Measurements from ENCODE around the gene PRR7. TPM values are rescaled to one million over a fixed set of nuclear protein-coding genes. Genes with fewer than 3 reads are reported as not detected.

PRR7 gene
- total and polyA plus RNA-seq, 2 of the 4 experiments (the other 2 are of a cell fraction): 1.1 to 10.1 TPM

DNA sequence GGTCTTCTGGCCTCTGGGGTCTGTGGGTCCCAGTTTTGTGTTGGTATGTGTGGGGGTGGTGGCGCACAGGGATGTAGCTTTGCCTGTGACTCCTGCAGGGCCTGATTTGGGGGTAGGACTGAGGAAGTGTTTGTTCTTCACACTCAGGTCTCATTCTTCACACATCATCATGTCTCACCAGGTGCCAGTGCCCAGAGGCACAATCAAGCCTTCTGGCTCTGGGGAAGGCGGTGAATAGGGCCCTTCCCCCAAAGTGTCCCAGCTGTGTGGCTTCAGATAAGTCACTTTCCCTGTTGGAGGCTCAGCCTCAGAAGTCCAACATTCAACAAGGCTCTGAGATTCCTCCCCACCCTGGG is 21.7 kb downstream of the PRR7 start:
- Histone ChIP-seq H3K4ac (ENCODE audit: low read depth, low read length) (peak overlapping the region; percentile 63), H2BK15ac (ENCODE audit: low read depth, low read length) (no peak overlapping the region), H2BK5ac (ENCODE audit: low read depth, low read length, poor library complexity, severe bottlenecking) (peak overlapping the region; percentile 34), H3K27me3 (ENCODE audit: control insufficient read depth, insufficient read depth, low read length) (no peaks in the 10 kb centered on the region), H3K4me1 (ENCODE audit: control insufficient read depth, insufficient read depth, low read length) (peaks cover 35% of the 10 kb centered on the region), H3K9ac (ENCODE audit: low read depth, low read length) (no peak overlapping the region), H4K8ac (ENCODE audit: low read depth in 2 of 2, low read length in 2 of 2) (no peak overlapping the region), H3K9me3 (ENCODE audit: control insufficient read depth, insufficient read depth, low read length) (no peaks in the 10 kb centered on the region), H3K56ac (ENCODE audit: extremely low read depth, insufficient read depth, low read length) (no peak overlapping the region), H4K91ac (ENCODE audit: insufficient read depth, low read depth, low read length) (no peak overlapping the region), H2AK9ac (replicated peaks; ENCODE audit: low read depth, low read length, poor library complexity) (peak overlapping the region; percentile 79), H3K18ac (ENCODE audit: low read depth, low read length) (no peak overlapping the region), H3K4me3 (ENCODE audit: insufficient read depth, low read depth, low read length) (no peak overlapping the region), H2BK20ac (ENCODE audit: low read depth, low read length) (no peak overlapping the region), H2BK120ac (ENCODE audit: low read depth, low read length) (0 out of 2 replicates have a peak overlapping the region, but pooled peaks have one; percentile 32), H2AFZ (replicated peaks; ENCODE audit: low read length, poor library complexity) (peak overlapping the region; percentile 23), H3K79me1 (ENCODE audit: low read depth in 1 of 2, low read length in 2 of 2) (peaks cover 30 to 79% of the 10 kb centered on the region in 2 experiments), H3K23ac (ENCODE audit: low read depth, low read length) (peak overlapping the region; percentile 39; the same call in 1 of the 2 replicates), H3K27ac (ENCODE audit: insufficient read depth, low read length) (no peak overlapping the region), H4K20me1 (ENCODE audit: insufficient read depth, low read length) (peaks cover 73% of the 10 kb centered on the region), H3K36me3 (ENCODE audit: control insufficient read depth, insufficient read depth, low read length) (peaks cover 55% of the 10 kb centered on the region), H3K4me2 (ENCODE audit: low read depth, low read length) (no peak overlapping the region), H2AK5ac (ENCODE audit: low read depth, low read length) (peak overlapping the region; percentile 21; the same call in 1 of the 2 replicates), H4K5ac (ENCODE audit: low read depth, low read length) (no peak overlapping the region), H3K14ac (replicated peaks; ENCODE audit: low read depth, low read length) (no peak overlapping the region; the same call in 1 of the 2 replicates), H3K9me1 (ENCODE audit: insufficient read depth, low read length) (peaks cover 35% of the 10 kb centered on the region)
- no CpG with 5 or more reads among the region's 2 CpGs for WGBS, 2 experiments (ENCODE audit: extremely low coverage in 2 of 2, insufficient read length in 1 of 2)
- POLR2A ChIA-PET (ENCODE audit: unreplicated experiment): interaction anchor here (0.6 kb wide), 1 partner anchor 11 kb away, joined by 3 read pairs; no protein-coding TSS in a partner anchor
- DNase-seq (no peak), ATAC-seq (ENCODE audit: low read depth) (no peak)
- intact Hi-C loops (cut with micrococcal nuclease): no loop called here
- BruUV-seq (replicated peaks): no TSS peak
- TF ChIP-seq ELK1 (IDR thresholded peaks at IDR 0.05; ENCODE audit: borderline replicate concordance, low read depth, low read length): no peak
- TF ChIP-seq RFX5 (IDR thresholded peaks at IDR 0.05; ENCODE audit: low read depth, low read length): no peak
- TF ChIP-seq RCOR1 (IDR thresholded peaks at IDR 0.05; ENCODE audit: insufficient replicate concordance, low read length): no peak
- TF ChIP-seq CHD1 (IDR thresholded peaks at IDR 0.05; ENCODE audit: low read depth, low read length): no peak
- no peak for TF ChIP-seq CTCF (conservative IDR thresholded peaks at IDR 0.05; ENCODE audit: low read depth, low read length)
- TF ChIP-seq FOS (IDR thresholded peaks at IDR 0.05; ENCODE audit: low read depth, low read length): no peak
- no peak for TF ChIP-seq RAD21 (IDR thresholded peaks at IDR 0.05; ENCODE audit: low read length)
- TF ChIP-seq MAFK (IDR thresholded peaks at IDR 0.05; ENCODE audit: low read depth, low read length): no peak
- no peak for TF ChIP-seq NFE2L2 (IDR thresholded peaks at IDR 0.05; ENCODE audit: low read depth, low read length)
- TF ChIP-seq BHLHE40 (IDR thresholded peaks at IDR 0.05; ENCODE audit: low read depth, low read length): no peak
- TF ChIP-seq MAZ (IDR thresholded peaks at IDR 0.05; ENCODE audit: borderline replicate concordance, low read depth, low read length): no peak
- TF ChIP-seq MXI1 (IDR thresholded peaks at IDR 0.05; ENCODE audit: borderline replicate concordance, low read depth, low read length): no peak
- no peak for TF ChIP-seq SMC3 (IDR thresholded peaks at IDR 0.05; ENCODE audit: low read depth, low read length)
- no peak for TF ChIP-seq USF2 (IDR thresholded peaks at IDR 0.05; ENCODE audit: low read depth, low read length)
- TF ChIP-seq CEBPB (IDR thresholded peaks at IDR 0.05; ENCODE audit: low read depth, low read length): no peak
- TF ChIP-seq POLR2A (IDR thresholded peaks at IDR 0.05; ENCODE audit: low read depth, low read length): no peak
- CTCF ChIA-PET: interaction anchor here (1.3 to 1.7 kb wide), 2 partner anchors 11 to 64 kb away, joined by 3 to 5 read pairs; no protein-coding TSS in a partner anchor
- in situ Hi-C loops (cut with MboI; ENCODE audit: low sequenced_read_pairs): no loop called here
- dilution Hi-C loops (cut with HindIII; ENCODE audit: low sequenced_read_pairs, unreplicated experiment): no loop called here

All from IMR-90 (cell line).